Activated T-cell treated with anti-CD3 and anti-CD28 coated beads, Interleukin-2, amount 50 U/mL, for 4 hours (primary cell): ENCODE measurements around the gene PADI1. TPM values are rescaled to one million over a fixed set of nuclear protein-coding genes. Genes with fewer than 3 reads are reported as not detected.

ENCODE experiments used
- ATAC-seq, 2 donors: fragments of 200-7000 bp; cut with Tn5 transposase; one replicate each; pipeline ENCODE4 v1.10.0; 2021
- DNase-seq: peaks from one replicate; pipeline ENCODE4 v3.0.0-alpha.2; 2020
- H3K27me3 Mint-ChIP-seq: one replicate; pipeline ENCODE4 v1.8.0; 2021; ENCODE audit warnings: low read depth, mixed read lengths
- H3K36me3 Mint-ChIP-seq: one replicate; pipeline ENCODE4 v1.8.0; 2022; ENCODE audit warnings: mixed read lengths; ENCODE audit not compliant: insufficient read depth
- H3K4me1 Mint-ChIP-seq: one replicate; pipeline ENCODE4 v1.8.0; 2021; ENCODE audit warnings: low read depth, mixed read lengths
- H3K4me3 Mint-ChIP-seq: one replicate; pipeline ENCODE4 v1.8.0; 2021; ENCODE audit warnings: mild to moderate bottlenecking, moderate library complexity, mixed read lengths
- H3K9me3 Mint-ChIP-seq: one replicate; pipeline ENCODE4 v1.8.0; 2021; ENCODE audit warnings: mixed read lengths
- total RNA-seq, 3 donors: library from RNA; stranded (reverse); gene quantifications; one replicate each; pipeline ENCODE4 v1.2.1, GENCODE V29; 2021

PADI1 gene
- total RNA-seq, 3 donors from 2014 or later = not detected

DNA sequence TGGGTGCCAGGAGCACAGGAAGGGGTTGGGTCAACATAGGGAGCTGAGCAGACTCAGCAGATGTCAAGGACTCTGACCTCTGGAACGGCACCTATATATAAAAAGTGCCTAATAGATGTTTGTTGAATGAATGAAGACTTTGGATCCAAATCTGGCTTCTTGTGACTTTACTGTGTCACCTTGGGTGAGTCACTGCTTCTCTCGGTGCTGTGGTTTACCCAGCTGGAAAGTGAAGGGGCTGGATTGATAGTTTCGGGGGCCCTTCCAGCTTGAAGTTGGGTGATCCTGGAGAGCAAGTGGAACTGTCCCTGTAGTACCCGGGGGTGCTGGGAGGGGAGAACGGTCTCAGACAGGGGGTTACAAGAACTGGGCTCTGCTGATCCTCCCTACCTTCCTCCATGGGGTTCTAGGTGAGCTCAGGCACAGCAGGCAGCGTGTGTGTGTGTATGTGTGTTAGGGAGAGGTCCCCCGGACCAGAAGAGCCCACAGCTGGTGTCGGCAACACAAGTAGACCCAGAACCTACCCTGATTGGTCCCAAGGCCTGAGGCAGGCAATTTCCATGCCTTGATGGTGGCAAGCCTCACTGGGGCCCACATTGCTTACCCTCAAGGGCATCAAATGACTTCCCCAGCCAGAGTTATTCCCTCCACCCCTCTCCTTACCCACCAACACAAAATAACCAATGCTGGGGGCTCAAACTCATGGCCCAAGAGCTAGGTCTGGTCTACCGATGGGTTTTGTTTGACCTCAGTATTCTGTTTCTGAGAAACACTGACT is 5.5 kb upstream of the PADI1 start:
- ATAC-seq = peak; percentile 38 to 46
- H3K27me3 Mint-ChIP-seq = peaks cover 6% of the 10 kb centered on the region
- DNase-seq = no peak
- no peak overlapping the region for H3K4me3 Mint-ChIP-seq
- H3K36me3 Mint-ChIP-seq = no peaks in the 10 kb centered on the region
- no peaks in the 10 kb centered on the region for H3K9me3 Mint-ChIP-seq
- peaks cover 35% of the 10 kb centered on the region for H3K4me1 Mint-ChIP-seq

DNA sequence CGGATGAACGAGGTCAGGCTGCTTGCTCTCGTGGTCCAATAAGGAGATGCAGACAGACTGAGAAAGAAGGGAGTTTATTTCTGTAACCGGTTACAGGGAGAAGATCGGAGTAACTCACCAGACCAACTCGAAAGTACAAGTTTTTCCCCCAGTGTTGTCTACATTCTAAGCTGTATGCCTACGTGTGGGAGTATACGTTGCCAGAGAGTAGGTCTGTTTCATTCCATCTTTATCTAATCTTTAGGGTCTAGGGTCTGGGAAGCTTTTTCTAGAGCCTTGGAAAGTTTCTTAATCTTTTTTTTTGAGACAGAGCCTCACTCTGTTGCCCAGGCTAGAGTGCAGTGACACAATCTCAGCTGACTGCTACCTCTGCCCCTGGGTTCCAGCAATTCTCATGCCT is 4.7 kb upstream of the PADI1 start:
- Mint-ChIP-seq H3K9me3 (no peaks in the 10 kb centered on the region), H3K27me3 (peaks cover 6% of the 10 kb centered on the region), H3K4me1 (peaks cover 37% of the 10 kb centered on the region), H3K36me3 (no peaks in the 10 kb centered on the region), H3K4me3 (no peak overlapping the region)
- ATAC-seq = no peak
- DNase-seq = no peak

DNA sequence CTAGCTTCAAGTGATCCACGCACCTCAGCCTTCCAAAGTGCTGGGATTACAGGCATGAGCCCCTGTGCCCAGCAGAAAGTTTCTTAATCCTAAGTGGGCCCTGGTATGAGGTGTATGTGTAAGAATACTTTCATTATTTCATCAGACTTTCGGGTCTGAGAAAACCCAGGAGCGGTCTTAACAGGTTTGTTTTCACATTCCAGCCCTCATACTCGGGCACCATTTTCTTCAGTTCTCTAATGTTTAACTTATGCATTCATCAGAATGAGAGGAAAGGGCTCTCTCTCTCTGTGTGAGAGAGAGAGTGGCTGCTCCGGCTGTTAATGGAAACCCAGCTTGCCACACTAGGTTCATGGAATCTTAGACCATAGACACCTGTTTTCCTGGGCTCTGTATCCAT is 4.2 kb upstream of the PADI1 start:
- DNase-seq (no peak), ATAC-seq (no peak)
- H3K9me3 Mint-ChIP-seq = no peaks in the 10 kb centered on the region
- H3K4me3 Mint-ChIP-seq = no peak overlapping the region
- H3K4me1 Mint-ChIP-seq = peaks cover 37% of the 10 kb centered on the region
- H3K36me3 Mint-ChIP-seq = no peaks in the 10 kb centered on the region
- peaks cover 6% of the 10 kb centered on the region for H3K27me3 Mint-ChIP-seq

DNA sequence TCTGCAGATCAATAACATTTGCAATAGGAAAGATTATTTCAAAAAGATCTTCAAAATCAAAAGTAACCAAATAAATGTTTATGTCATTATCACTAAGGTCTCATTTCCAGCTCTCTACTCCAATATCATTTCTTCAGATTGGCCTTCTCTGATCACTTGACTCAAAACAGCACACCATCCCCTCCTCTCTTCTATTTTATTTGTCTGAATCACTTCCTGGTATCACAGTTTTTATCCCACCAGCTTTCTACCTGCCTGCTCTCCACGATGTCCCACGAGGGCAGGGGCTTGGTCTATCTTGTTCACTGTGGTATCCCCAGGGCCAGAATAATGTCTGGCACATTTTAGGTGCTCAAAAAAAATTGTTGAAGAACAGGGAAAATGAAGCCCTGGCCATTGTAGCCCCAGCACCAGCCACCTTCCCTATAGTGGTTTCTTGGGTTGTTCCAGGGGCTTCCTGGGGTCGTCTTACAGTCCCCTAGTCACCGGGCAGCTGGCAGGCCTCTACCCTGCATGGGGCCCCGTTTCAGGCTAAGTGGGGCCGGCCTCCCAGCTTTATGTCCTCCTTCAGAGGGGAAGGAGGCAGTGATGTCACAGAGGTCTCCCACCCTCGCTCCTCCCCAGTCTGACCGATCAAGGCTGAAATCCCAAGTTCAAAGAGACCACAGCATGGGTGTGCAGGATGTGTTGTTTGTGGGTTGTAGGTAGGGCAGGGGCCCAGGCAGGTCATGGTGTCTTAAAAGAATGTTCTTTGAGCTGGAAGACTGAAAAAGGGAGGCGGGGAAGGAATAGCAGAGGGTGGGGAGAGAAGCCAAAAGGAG is 3.5 kb upstream of the PADI1 start:
- ATAC-seq (peak; percentile 42 to 49), DNase-seq (no peak)
- Mint-ChIP-seq H3K9me3 (no peaks in the 10 kb centered on the region), H3K27me3 (peaks cover 6% of the 10 kb centered on the region), H3K4me1 (peaks cover 39% of the 10 kb centered on the region), H3K36me3 (no peaks in the 10 kb centered on the region), H3K4me3 (peak overlapping the region; percentile 62)

DNA sequence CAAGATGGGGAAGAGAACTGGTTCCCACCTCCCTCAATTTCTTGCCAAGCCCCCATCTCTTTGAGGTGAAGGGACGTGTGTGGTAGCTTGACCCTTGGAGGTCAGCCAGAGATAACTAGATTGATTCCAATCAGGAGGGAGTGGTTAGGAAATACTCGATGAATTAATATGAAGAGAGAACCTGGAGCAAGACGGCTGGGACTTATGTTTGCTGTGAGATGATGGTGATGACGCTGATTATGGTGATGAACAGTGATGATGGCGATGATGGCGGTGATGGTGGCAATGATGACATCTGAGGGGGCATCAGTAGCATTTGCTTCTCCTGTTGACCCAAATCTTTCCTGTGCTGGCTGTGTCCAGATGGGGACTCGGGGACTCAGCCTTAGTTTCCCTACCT is 724 bp downstream of the PADI1 start:
- DNase-seq (no peak), ATAC-seq (no peak)
- Mint-ChIP-seq H3K36me3 (no peaks in the 10 kb centered on the region), H3K4me1 (peaks cover 47% of the 10 kb centered on the region), H3K4me3 (no peak overlapping the region), H3K9me3 (no peaks in the 10 kb centered on the region), H3K27me3 (peaks cover 14% of the 10 kb centered on the region)

DNA sequence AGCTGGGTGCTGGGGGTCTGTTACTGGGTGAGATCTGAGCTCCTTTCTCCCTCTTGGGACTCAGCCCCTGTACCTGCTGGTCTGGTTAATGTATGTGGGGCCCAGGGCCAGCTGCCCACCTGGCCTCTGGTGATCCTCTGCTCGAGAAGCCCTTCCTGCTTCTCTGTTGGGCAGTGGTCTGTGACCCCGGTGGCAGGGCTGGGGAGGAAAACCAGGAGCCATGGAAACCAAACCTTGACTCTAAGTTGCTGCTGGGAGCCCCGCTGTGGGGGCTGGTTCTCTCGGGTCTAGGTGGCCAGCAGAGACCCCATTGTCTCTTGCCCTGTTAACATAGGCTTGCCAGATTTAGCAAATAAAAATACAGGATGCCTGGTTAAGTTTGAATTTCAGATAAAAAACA is 1.3 kb downstream of the PADI1 start:
- no peak for ATAC-seq
- Mint-ChIP-seq H3K9me3 (no peaks in the 10 kb centered on the region), H3K4me1 (peaks cover 43% of the 10 kb centered on the region), H3K4me3 (no peak overlapping the region), H3K36me3 (no peaks in the 10 kb centered on the region), H3K27me3 (peaks cover 17% of the 10 kb centered on the region)
- no peak for DNase-seq

DNA sequence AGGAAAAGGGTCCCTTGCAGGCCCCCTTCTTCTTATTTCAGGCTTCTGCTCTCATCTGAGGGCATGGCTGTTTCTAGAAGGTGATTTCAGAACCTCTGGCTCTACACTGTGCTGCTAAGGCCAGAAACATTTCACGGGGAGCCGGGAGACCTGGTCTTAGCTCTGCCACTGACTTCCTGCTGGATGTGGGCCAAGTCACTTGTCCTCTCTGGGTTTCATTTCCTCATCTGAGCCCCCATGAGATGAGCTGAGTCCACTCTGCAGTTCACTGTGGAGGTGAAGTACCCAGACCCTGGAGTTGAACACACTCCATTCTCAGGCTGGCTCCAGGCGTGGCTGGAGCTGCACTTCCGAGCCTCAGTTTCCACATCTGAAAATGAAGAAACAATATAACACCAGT is 2.1 kb downstream of the PADI1 start:
- Mint-ChIP-seq H3K36me3 (no peaks in the 10 kb centered on the region), H3K4me3 (no peak overlapping the region), H3K27me3 (peaks cover 17% of the 10 kb centered on the region), H3K9me3 (no peaks in the 10 kb centered on the region), H3K4me1 (peaks cover 41% of the 10 kb centered on the region)
- DNase-seq (no peak), ATAC-seq (no peak)

DNA sequence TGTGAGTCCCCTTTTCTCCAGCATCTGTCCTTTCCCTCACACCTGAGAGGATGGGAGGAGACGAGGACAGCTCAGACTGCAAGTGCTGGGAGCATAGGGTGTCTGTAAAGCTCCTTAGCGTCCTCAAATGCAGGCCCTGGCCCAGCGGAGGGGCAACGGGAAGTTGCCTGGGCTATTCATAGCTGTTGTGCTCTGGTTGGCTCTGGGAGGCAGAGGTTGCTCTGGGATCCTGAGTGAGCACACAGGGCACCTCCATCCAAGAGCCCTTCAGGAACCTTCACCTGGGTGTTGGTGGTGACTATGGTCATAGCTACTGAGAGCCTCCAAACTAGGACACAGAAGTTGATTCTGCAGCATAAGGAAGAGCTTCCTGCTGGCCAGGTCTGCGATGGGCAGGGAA is 2.6 kb downstream of the PADI1 start:
- no peaks in the 10 kb centered on the region for H3K36me3 Mint-ChIP-seq
- H3K27me3 Mint-ChIP-seq = peaks cover 20% of the 10 kb centered on the region
- no peak overlapping the region for H3K4me3 Mint-ChIP-seq
- H3K4me1 Mint-ChIP-seq = peaks cover 42% of the 10 kb centered on the region
- DNase-seq = no peak
- H3K9me3 Mint-ChIP-seq = no peaks in the 10 kb centered on the region
- ATAC-seq = peak in 1 of 2 donors; percentile 3

DNA sequence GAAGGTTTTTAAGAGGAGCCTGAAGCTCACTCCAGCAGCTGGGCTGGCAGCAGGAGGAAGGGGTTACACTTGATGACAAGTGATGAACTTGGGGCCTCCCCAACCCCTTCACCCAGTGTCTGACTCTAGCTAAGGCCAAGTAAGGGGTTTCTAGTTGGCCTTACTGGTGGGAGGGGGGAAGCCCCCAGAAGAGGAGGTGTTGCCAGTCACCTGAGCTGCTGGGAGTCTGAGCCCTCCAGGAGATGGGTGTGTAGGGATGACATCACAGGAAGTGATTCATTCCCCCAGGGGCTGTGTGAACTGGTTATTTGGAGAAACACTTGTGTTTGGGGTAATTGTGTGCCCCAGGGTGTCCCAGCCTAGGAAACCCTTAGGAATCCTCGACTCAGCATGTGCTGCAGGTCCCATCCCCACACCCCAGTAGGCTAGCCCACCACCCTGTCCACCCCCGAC is 3.1 kb downstream of the PADI1 start:
- H3K4me3 Mint-ChIP-seq = no peak overlapping the region
- H3K9me3 Mint-ChIP-seq = no peaks in the 10 kb centered on the region
- peak; percentile 91 to 93 for ATAC-seq
- no peaks in the 10 kb centered on the region for H3K36me3 Mint-ChIP-seq
- H3K27me3 Mint-ChIP-seq = peaks cover 25% of the 10 kb centered on the region
- peak; percentile 27 for DNase-seq
- H3K4me1 Mint-ChIP-seq = peaks cover 42% of the 10 kb centered on the region

DNA sequence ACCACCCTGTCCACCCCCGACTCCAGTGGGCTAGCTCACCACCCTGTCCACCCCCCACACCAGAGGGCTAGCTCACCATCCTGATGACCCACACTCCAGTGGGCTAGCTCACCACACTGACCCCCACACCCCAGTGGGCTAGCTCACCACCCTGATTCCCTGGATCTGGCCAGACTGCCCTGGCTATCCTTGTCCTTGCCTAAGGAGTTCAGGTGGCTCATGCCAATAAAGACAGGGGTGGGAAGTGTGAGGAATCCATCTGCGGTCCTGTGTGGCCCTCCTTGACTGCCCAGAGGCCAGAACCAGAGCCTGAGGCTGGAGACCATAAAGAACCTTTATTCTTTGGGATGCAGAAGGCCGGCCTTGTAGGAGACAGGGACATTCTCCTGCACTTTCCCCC is 3.6 kb downstream of the PADI1 start:
- Mint-ChIP-seq H3K4me1 (peaks cover 42% of the 10 kb centered on the region), H3K36me3 (no peaks in the 10 kb centered on the region), H3K4me3 (no peak overlapping the region), H3K9me3 (no peaks in the 10 kb centered on the region), H3K27me3 (peaks cover 29% of the 10 kb centered on the region)
- ATAC-seq (no peak), DNase-seq (no peak)

DNA sequence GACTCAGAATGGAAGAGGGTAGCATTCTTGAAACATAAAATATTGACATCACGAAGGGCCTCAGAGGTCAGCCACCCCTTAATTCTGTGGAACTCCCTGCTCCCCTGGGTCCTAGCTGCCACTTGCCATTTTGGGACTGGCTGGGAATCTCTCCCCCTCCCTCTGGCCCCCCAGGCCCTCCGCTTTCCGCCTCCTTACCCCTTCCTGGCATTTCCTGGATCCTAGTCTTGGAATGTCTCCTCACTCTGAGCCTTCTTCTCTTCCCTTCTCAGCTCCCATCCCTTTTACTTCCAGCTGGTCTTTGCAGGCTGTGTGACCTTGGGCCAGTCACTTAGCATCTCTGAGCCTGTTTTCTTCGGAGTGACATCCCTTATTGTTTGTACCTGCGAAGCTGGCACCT is 4.5 kb downstream of the PADI1 start:
- H3K36me3 Mint-ChIP-seq = no peaks in the 10 kb centered on the region
- ATAC-seq = no peak
- H3K9me3 Mint-ChIP-seq = no peaks in the 10 kb centered on the region
- no peak for DNase-seq
- peaks cover 33% of the 10 kb centered on the region for H3K27me3 Mint-ChIP-seq
- no peak overlapping the region for H3K4me3 Mint-ChIP-seq
- peaks cover 44% of the 10 kb centered on the region for H3K4me1 Mint-ChIP-seq

DNA sequence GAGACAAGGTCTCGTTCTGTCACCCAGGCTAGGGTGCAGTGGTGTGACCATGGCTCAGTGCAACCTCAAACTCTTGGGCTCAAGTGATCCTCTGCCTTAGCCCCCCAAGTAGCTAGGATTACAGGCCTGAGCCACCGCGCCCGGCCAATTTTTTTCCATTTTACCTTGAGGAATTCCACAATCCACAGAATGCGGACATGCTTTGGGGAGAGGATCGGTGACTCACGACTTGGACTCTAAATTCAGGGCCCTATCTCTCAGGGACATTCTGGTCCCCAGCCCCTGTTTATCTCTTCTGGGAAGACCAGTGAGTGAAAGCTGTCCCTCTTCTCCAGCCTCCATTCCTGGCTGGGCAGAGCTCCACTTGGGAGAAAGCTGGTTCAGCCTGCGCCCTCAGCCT is 5.2 kb downstream of the PADI1 start:
- H3K27me3 Mint-ChIP-seq = peaks cover 33% of the 10 kb centered on the region
- H3K36me3 Mint-ChIP-seq = no peaks in the 10 kb centered on the region
- DNase-seq = no peak
- no peak overlapping the region for H3K4me3 Mint-ChIP-seq
- ATAC-seq = no peak
- H3K4me1 Mint-ChIP-seq = peaks cover 43% of the 10 kb centered on the region
- H3K9me3 Mint-ChIP-seq = no peaks in the 10 kb centered on the region

DNA sequence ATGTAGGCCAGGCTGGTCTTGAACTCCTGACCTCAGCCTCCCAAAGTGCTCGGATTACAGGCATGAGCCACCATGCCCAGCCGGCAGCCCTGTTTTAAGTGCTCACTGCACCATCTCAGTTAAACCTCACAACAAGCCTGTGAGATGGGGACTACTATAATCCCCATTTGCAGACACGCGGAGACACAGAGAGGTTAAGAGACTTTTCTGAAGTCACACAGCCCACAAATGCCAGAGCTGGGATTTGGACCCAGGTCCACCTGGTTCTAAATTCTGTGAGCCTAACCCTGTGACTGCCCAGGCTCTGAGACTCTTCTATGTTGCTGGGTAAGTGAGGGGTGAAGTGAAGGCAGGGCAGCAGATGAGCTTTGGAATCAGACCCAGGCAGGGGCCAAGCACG is 6.4 kb downstream of the PADI1 start:
- peaks cover 33% of the 10 kb centered on the region for H3K27me3 Mint-ChIP-seq
- no peaks in the 10 kb centered on the region for H3K9me3 Mint-ChIP-seq
- H3K4me1 Mint-ChIP-seq = peaks cover 41% of the 10 kb centered on the region
- no peak overlapping the region for H3K4me3 Mint-ChIP-seq
- ATAC-seq (no peak), DNase-seq (no peak)
- H3K36me3 Mint-ChIP-seq = no peaks in the 10 kb centered on the region

DNA sequence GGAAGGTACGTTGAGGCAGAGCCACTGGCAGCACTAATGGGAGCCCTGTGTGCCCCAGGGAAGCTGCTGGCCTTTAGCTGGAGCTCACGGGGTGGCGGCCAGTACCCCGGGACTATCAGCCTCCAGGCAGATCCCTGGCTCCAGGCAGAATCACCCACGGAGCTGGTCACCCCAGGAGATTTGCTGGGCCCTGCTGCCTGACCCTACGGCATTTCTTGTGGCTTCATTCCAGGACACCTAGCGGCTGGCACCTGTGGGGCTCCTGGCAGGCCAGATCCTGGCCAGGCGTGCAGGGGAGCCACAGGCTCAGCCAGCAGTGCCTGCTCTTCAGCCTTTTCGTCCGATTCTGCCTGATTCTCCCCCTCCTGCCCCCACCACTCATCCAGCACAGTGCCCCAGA is 7.1 kb downstream of the PADI1 start:
- no peak for DNase-seq
- Mint-ChIP-seq H3K4me3 (no peak overlapping the region), H3K4me1 (peaks cover 41% of the 10 kb centered on the region), H3K9me3 (no peaks in the 10 kb centered on the region), H3K27me3 (peaks cover 33% of the 10 kb centered on the region), H3K36me3 (no peaks in the 10 kb centered on the region)
- no peak for ATAC-seq
